H1 (cell line): ENCODE results near the gene MRS2. TPM values are rescaled to one million over a fixed set of nuclear protein-coding genes. Genes with fewer than 3 reads are reported as not detected.

Experiments
- ATF3 ChIP-seq: IDR thresholded peaks from 2 replicates; pipeline ENCODE4 v1.6.1; 2011; ENCODE audit warnings: low read depth, mild to moderate bottlenecking, low read length; ENCODE audit not compliant: insufficient read depth
- CHD7 ChIP-seq: fragments of 300-600 bp; sonication (generic); IDR thresholded peaks from 2 replicates; pipeline ENCODE4 v1.7.1; 2012; ENCODE audit warnings: low read length, moderate library complexity, mild to moderate bottlenecking, inconsistent platforms; ENCODE audit not compliant: insufficient replicate concordance
- GTF2F1 ChIP-seq: IDR thresholded peaks from 2 replicates; pipeline ENCODE4 v1.6.1; 2012; ENCODE audit warnings: low read depth, low read length, improper control_type of control experiment, borderline replicate concordance
- JUN ChIP-seq: IDR thresholded peaks from 2 replicates; pipeline ENCODE4 v1.6.1; 2011; ENCODE audit warnings: low read depth, mild to moderate bottlenecking, improper control_type of control experiment, low read length
- SAP30 ChIP-seq: fragments of 300-600 bp; sonication (generic); IDR thresholded peaks from 2 replicates; pipeline ENCODE4 v1.7.1; 2012; ENCODE audit warnings: low read length, moderate library complexity, mild to moderate bottlenecking, inconsistent platforms; ENCODE audit not compliant: insufficient read depth, insufficient replicate concordance
- SIN3A ChIP-seq, 2 experiments: IDR thresholded peaks in 1 of 2; conservative IDR thresholded peaks in 1 of 2; 2 replicates each; pipeline ENCODE4 v1.6.1; 2011 to 2012; ENCODE audit warnings: low read length in 2 of 2, improper control_type of control experiment in 1 of 2, low read depth in 1 of 2, mild to moderate bottlenecking in 1 of 2
- TEAD4 ChIP-seq: IDR thresholded peaks from 2 replicates; pipeline ENCODE4 v1.6.1; 2012; ENCODE audit warnings: low read depth, low read length, inconsistent platforms, mixed read lengths
- USF2 ChIP-seq: IDR thresholded peaks from 2 replicates; pipeline ENCODE4 v1.6.1; 2011; ENCODE audit warnings: low read length, improper control_type of control experiment
- polyA plus RNA-seq, 7 experiments: library from polyadenylated mRNA; depleted of rRNA in 3 of 7; stranded (reverse) in 5 of 7; unstranded in 2 of 7; fragments of >200 nt in 5 of 7; fragments of 200-250 nt in 2 of 7; gene quantifications; 1 replicate in 5 of 7; 2 replicates in 1 of 7; 4 replicates in 1 of 7; pipeline versions ENCODE4 v1.2.1 to v1.2.3, GENCODE V29; 2011 to 2013; ENCODE audit warnings: missing spikeins in 2 of 7, mixed read lengths in 2 of 7
- total RNA-seq: library from RNA; stranded (reverse); fragmentation: NEBNext Ultra II Directional; extraction: Animal tissue kit (Norgen Biotek cat#: 25700); gene quantifications from 2 replicates; pipeline ENCODE4 v1.2.1, GENCODE V29; 2021

Gene MRS2
- total and polyA plus RNA-seq, 2 of the 8 experiments (the other 6 are each of a cell fraction or from before 2014, with no cell fraction given) = 51.2 to 67.5 TPM

- TF ChIP-seq CHD7 = no peak
- TF ChIP-seq ATF3 = no peak
- no peak for TF ChIP-seq GTF2F1
- no peak for TF ChIP-seq TEAD4
- no peak for TF ChIP-seq USF2
- no peak for TF ChIP-seq SAP30
- TF ChIP-seq SIN3A (conservative IDR thresholded peaks at IDR 0.05 in 1 of 2, IDR thresholded peaks at IDR 0.05 in 1 of 2; ENCODE audit: low read depth in 1 of 2, low read length in 2 of 2) = no peak
- no peak for TF ChIP-seq JUN
These were observed 11.5 kb upstream of the MRS2 start (continued) for GRCh38 chr6:24391208-24391607.
